ENCODE results near the gene STX5.
"Not testable (repeated sequence)": the region's sequence is repeated elsewhere in the genome, so short reads cannot be mapped to it uniquely, and the experiment has no call there.

- TF ChIP-seq, protein P1, sequence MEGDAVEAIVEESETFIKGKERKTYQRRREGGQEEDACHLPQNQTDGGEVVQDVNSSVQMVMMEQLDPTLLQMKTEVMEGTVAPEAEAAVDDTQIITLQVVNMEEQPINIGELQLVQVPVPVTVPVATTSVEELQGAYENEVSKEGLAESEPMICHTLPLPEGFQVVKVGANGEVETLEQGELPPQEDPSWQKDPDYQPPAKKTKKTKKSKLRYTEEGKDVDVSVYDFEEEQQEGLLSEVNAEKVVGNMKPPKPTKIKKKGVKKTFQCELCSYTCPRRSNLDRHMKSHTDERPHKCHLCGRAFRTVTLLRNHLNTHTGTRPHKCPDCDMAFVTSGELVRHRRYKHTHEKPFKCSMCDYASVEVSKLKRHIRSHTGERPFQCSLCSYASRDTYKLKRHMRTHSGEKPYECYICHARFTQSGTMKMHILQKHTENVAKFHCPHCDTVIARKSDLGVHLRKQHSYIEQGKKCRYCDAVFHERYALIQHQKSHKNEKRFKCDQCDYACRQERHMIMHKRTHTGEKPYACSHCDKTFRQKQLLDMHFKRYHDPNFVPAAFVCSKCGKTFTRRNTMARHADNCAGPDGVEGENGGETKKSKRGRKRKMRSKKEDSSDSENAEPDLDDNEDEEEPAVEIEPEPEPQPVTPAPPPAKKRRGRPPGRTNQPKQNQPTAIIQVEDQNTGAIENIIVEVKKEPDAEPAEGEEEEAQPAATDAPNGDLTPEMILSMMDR (IDR thresholded peaks at IDR 0.05; ENCODE audit: low read length) = not testable (repeated sequence)
- TF ChIP-seq EZH2 (optimal IDR thresholded peaks at IDR 0.05; ENCODE audit: low read depth, low read length) = not testable (repeated sequence)
Observed at GRCh38 chr11:62828130-62828529, 3.7 kb downstream of the STX5 start.

All from MM.1S (cell line).